GM12892 (cell line): ENCODE measurements around the gene CEACAM3.

Experiments
- POLR2A ChIP-seq: IDR thresholded peaks from 2 replicates; pipeline ENCODE4 v1.6.1; 2011; ENCODE audit warnings: low read depth, low read length, control low read depth
- POLR2AphosphoS5 ChIP-seq: IDR thresholded peaks from 2 replicates; pipeline ENCODE4 v1.6.1; 2011; ENCODE audit warnings: low read depth, low read length, control low read depth
- TAF1 ChIP-seq: IDR thresholded peaks from 2 replicates; pipeline ENCODE4 v1.6.1; 2011; ENCODE audit warnings: low read depth, mild to moderate bottlenecking, control low read depth, low read length, borderline replicate concordance

- TF ChIP-seq POLR2AphosphoS5 (no peak), POLR2A (no peak), TAF1 (no peak)
Measured at GRCh38 chr19:41795031-41795461, 1.3 kb upstream of the CEACAM3 start.
